Measurements from ENCODE around the gene SPRR2E.
"Not testable (repeated sequence)": the region's sequence is repeated elsewhere in the genome, so short reads cannot be mapped to it uniquely, and the experiment has no call there.

SPRR2E gene

DNA sequence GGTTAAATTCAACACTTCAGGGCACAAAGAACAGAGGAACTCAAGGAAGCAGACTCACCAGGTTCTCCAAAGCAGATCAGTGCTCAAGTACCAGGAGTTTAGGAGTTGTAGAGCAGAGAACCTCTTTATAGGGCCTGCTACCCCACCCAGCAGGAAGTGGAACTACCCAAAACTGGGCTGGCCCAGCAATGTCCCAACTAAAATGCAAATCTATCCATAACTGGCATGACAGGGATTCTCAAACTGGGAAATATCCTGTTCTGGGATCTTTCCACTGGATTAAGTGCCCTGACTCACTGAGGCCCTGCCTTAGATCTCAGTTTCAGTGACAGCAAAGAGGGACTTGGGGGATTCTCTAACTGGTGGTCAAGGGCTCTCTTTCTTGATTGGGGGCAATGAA, at the start of gene SPRR2E:
SPRR2E (minus strand) TSS at position 101 of the 400 bp plus-strand sequence. CDS start 775 bp downstream, outside the sequence.
- no peak for DNase-seq

DNA sequence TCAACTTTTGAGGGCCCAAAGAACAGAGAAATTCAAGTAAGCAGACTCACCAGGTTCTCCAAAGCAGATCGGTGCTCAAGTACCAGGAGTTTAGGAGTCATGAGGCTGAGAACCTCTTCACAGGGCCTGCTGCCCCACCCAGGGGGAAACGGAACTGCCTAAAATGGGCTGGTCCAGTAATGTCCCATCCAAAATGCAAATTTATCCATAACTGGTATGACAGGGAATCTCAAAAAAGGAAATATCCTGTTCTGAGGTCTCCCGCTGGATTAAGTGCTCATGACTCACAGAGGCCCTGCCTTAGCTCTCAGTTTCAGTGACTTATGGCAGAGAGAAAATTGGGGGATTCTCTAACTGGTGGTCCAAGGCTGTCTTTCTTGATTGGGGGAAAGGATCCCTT, 47.1 kb upstream of the SPRR2E start:
- DNase-seq = no peak

DNA sequence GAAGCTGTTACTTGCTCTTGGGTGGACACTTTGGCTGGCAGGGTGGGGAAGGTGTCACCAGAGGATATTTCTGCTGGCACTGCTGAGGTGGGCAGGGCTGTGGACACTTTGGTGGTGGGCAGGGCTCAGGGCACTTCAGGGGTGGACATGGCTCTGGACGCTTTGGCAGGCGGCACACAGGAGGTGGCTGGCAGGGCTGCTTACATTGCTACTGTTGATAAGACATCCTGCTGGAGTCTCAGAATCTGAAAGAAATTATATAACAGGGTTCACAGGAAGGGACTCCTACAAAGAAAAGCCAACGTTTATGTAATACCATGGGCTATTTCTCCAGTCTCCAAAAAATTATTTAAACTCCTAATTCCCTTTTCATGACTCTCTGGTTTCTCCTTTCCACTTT, 46.2 kb upstream of the SPRR2E start:
- DNase-seq = no peak

DNA sequence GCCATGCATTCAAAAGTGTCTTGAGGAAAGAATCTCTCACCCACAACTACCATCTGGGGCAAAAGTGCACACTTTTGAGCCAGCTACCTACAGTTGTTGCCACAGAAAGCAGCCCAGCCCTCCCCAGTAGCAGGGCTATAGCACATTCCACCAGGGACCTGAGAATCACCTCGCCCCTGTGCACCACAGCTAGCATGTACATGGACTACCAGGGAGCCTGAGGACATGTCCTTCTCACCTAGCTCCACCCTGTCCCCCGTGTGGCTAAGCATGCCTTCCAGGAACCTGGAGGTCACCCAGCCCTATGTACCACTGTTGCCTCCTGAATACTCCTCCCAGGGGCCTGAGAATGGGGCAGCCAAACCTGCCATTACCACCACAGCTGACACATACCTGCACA, 39.4 kb upstream of the SPRR2E start:
- no peak for DNase-seq

DNA sequence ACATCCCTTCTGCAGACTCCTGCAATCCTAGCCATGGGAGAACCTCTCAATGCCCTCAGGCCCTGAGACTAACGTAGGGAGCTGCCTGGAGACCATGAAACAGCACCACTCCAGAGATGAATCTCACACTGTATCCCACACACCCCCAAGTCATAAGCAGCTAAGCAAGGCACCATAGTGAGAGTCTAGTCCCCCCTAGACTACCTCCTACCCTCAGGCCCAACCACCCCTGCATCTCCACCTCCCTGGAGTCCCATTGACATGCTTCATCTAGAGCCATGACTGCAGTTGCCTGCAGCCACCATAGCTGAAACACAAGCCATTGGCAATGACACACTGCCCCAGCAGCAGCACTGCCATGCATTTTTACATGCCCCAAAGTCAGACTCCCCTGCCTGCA, 38.9 kb upstream of the SPRR2E start:
- DNase-seq = no peak

DNA sequence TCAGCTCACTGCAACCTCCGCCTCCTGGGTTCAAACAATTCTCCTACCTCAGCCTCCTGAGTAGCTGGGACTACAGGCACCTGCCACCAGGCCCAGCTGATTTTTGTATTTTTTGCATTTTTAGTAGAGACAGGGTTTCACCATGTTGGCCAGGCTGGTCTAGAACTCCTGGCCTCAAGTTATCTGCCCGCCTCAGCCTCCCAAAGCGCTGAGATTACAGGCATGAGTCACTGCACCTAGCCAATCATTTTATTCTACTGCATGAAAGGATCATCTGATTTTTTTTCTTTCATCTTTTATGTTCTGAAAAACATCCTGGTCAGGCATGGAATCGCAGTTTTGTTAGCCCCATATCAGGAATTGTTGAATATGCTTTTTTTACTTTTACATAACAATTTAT, 34.4 kb upstream of the SPRR2E start:
- not testable (repeated sequence) for DNase-seq

DNA sequence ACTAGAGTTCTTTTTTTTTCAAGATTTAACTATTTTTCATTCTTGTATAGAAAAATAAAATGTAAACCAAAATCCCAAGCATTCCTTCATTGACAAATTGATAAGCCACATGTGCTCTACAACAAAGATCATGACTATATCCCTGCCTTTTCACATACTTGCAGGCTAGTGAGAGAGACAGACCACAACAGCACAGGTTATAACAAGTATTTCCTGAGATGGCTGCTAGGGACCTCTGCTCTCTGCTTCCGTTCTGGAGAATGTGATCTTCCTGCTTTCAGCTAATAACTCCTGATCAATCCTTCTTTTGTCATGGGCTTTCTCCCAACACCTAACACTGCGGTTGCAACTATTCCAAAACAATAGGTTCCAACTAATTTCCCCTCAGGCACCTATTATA, 33.0 kb upstream of the SPRR2E start:
- no peak for DNase-seq

DNA sequence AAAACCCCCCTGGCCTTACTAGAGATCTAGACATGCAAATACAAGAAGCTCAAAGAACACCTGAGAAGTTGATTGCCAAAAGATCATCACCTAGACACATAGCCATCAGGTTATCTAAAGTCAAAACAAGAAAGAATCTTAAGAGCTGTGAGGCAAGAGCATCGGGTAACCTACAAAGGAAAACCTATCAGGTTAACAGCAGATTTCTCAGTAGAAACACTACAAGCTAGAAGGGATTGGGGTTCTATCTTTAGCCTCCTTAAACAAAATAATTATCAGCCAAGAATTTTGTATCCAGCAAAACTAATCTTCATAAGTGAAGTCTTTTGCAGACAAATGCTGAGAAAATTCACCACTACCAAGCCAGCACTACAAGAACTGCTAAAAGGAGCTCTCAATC, 31.2 kb upstream of the SPRR2E start:
- no peak for DNase-seq

DNA sequence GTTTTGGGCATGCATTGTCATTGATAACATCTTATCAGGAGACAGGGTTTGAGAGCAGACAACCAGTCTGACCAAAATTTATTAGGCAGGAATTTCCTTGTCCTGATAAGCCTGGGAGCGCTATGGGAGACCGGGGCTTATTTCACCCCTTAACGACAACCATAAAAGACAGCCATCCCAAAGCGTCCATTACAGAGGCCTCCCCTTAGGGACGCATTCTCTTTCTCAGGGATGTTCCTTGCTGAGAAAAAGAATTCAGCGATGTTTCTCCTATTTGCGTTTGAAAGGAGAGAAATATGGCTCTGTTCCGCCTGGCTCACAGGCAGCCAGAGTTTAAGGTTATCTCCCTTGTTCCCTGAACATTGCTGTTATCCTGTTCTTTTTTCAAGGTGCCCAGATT, 29.5 kb upstream of the SPRR2E start:
- not testable (repeated sequence) for DNase-seq

DNA sequence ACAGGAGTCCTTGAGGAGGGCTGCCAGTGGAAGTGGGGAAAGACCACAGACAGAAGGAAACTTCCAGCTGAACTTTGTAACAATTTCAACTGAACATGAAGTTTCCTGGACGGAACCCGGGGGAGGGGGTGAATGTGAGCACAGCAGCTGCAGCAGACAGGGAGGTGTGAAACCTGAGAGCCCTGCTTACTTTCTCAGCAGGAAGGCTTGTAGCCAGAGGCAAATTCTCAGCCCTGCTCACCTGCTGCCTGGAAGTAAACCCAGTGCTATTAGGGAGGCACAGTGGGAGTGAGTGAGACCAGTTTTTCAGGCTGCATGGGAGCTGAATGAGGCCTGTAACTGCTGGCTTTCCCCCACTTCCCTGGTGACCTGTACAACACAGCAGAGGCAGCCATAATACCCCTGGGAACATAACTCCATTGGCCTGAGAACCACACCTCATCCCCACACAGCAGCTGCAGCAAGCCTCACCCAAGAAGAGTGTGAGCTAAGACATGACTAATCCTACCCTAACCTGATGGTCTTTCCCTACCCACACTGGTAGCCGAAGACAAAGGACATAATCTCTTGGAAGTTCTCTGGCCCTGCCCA, 28.6 kb upstream of the SPRR2E start:
- peak; percentile 15 for DNase-seq

DNA sequence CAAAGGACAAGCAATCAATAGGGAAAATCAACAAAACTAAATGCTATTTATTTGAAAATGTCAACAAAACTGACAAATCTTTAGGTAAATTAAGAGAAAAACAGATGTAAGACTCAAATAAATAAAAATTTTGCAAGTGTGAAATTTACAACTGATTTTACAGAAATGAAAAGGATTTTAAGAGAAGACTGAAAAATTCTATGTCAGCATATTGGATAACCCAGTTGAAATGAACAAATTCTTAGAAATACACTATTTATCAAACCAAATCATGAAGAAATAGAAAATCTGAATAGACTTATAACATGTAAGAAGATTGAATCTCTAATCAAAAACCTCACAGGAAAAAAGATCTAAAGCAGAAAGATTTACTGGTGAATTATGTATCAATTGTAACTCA, 26.6 kb upstream of the SPRR2E start:
- no peak for DNase-seq

DNA sequence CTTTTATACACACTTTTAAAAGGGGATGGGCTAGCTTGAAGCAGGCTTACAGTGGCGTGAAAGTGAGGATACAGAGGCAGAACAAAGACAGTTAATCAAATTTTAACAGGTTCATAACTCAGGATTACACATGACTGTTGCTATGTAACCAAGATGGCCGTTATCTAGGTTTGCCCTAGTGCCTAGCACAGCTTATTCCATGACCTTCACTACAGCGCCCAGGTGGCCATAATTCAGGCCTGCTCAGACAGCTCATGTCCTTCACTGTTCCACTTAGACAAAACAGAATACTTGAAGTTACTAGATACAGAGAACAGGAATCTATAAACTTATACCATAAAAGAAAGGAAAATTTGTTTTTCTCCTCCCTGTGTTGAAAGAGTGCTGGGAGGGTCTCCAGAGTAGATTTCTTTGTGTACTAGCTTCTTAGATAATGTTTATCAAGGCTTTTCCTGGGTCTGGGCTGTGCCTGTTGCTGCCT, 25.2 kb upstream of the SPRR2E start:
- no peak for DNase-seq

DNA sequence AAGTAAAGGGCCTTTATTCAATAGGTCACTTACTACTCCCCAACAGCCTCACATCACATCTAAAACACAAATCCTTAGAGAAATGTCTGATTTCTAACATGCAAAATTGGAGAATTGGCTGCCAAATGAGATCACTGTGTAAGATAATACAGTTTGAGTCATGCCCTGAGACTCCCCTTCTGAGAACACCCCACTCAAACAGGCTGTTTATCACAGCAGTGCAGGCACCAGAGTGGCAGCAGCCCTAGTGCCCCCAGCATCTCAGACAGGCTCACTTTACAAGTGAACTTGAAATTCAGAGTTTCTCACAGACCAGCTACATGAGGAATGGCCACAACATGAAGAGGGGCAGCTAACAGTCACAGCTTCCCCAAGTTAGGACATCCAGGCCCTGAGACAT, 20.9 kb upstream of the SPRR2E start:
- not testable (repeated sequence) for DNase-seq

DNA sequence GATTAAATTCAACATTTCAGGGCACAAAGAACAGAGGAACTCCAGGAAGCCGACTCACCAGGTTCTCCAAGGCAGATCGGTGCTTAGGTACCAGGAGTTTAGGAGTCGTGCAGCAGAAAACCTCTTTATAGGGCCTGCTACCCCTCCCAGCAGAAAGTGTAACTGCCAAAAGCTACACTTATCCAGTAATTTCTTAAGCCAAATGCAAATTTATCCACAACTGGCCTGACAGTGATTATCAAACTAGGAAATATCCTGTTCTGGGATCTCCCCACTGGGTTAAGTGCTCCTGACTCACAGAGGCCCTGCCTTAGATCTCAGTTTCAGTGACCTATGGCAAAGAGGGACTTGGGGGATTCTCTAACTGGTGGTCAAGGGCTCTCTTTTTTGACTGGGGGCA, 19.1 kb upstream of the SPRR2E start, which contains the start of gene SPRR2F:
SPRR2F (minus strand) TSS at position 101 of the 400 bp plus-strand sequence. CDS start 783 bp downstream, outside the sequence.
- no peak for DNase-seq

DNA sequence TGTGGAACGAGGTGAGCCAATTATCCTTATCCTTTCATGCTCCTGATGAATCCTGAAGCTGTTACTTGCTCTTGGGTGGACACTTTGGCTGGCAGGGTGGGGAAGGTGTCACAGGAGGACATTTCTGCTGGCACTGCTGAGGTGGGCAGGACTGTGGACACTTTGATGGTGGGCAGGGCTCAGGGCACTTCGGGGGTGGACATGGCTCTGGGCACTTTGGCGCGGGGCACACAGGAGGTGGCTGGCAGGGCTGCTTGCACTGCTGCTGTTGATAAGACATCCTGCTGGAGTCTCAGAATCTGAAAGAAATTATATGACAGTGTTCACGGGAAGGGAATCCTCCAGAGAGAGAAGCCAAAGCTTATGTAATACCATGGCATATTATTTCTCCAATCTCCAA, 18.1 kb upstream of the SPRR2E start:
- DNase-seq = not testable (repeated sequence)

DNA sequence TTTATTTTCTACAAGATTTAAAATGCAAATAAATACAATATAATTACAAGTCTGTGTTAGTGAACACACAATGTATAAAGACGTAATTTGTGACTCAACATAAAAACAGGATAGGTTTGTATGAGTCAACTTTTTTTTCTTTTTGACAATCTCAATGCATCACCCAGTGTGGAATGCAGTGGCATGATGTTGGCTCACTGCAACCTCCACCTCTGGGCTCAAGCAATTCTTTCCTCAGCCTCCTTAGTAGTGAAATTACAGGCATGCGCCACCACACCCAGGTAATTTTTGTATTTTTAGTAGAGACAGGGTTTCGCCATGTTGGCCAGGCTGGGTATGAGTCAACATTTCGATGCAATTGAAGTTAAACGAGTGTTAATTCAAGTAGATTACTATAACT, 5.9 kb upstream of the SPRR2E start:
- DNase-seq = no peak

DNA sequence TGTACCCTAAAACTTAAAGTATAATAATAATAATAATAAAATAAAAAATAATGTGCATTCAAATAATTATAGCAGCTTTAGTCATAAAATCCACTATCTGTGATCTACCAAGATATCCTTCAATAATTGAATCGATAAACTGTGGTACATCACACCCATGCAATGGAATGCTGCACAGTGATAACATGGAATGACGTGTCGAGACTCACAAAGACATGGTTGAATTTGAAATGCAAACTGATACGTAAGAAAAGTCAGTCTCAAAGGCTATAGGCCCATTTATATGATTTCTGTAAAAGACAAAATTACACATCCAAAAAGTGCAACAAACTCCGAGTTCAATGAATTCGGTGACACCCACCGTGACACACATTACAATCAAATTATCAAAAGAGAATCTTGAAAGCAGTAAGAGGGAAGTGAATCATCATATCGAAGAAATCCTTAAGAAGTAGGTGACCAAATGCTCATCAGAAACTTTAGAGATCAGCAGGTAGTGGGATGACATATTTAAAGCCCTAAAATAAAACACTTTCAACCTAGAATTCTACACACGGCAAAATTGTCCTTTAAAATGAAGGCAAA, 5.2 kb upstream of the SPRR2E start:
- DNase-seq = no peak

DNA sequence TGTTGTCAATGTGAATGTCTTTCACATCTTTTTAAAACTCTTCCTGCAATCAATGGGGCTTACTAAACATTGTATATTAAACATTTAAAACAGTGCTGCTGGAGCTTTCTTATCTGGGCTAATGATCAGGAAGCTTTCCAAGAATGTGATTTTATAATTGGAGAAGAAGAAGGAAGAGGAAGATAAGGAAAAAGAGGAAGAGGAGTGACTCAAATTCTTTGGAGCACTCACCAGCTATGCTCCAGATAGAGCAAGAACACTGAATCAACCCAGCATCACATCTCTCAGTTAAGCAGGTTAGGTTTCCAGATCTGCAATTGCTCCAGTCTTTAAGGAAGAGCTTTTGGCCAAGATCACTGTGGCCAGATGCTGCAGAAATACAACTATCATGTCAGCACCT, 1.4 kb upstream of the SPRR2E start:
- no peak for DNase-seq

DNA sequence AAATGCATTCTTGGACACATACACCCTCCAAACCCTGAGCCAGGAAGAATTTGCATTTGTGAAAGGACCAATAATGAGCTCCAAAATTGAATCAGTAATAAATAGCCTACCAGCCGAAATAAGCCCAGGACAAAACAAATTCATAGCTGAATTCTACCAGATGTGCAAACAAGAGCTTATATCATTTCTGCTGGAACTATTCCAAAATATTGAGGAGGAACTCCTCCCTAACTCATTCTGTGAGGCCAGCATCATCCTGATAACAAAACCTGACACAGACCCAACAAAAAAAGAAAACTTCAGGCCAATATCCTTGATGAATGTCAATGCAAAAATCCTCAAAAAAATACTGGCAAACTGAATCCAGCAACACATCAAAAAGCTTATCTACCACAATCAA, 6.7 kb downstream of the SPRR2E start:
- no peak for DNase-seq

DNA sequence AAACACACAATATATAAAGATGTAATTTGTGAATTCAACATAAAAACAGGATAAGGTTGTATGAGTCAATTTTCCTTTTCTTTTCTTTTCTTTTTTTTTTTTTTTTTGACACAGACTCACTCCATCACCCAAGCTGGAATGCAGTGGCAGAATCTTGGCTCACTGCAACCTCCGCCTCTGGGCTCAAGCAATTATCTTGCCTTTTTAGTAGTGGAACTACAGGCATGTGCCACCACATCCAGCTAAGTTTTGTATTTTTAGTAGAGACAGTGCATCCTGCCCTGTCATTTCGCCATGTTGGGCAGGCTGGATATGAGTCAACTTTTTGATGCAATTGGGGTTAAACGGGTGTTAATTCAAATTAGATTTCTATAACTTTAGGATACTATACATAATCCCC, 12.6 kb downstream of the SPRR2E start:
- DNase-seq = no peak

DNA sequence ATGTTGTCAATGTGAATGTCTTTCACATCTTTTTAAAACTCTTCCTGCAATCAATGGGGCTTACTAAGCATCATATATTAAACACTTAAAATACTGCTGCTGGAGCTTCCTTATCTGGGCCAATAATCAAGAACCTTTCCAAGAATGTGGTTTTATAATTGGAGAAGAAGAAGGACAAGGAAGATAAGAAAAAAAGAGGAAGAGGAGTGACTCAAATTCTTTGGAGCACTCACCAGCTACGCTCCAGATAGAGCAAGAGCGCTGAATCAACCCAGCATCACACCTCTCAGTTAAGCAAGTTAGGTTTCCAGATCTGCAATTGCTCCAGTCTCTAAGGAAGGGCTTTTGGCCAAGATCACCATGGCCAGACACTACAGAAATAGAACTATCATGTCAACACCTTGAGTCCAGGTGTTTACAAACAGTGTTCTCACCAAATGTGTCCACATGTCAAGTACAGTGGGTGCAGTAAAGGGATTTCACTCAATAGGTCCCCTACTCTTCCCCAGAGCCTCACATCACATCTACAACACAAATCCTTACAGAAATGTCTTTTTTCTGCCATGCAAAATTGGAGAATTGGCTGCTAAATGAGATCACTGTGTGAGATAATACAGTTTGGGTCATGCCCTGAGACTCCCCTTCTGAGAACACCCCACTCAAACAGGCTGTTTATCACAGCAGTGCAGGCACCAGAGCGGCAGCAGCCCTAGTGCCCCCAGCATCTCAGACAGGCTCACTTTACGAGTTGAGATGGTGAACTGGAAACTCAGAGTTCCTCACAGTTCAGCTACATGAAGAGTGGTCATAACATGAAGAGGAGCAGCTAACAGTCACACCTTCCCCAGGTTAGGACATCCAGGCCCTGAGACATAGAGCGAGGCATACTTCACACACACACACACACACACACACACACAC, 21.3 kb downstream of the SPRR2E start:
- no peak for DNase-seq

DNA sequence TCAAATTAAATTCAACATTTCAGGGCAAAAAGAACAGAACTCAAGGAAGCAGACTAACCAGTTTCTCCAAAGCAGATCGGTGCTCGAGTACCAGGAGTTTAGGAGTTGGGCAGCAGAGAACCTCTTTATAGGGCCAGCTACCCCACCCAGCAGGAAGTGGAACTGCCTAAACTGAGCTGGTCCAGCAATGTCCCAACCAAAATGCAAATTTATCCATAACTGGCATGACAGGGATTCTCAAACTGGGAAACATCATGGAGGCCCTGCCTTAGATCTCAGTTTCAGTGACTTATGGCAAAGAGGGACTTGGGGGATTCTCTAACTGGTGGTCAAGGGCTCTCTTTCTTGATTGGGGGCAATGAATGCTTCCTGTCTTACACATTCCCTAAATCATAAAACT, 22.8 kb downstream of the SPRR2E start, which contains the start of gene SPRR2B:
SPRR2B (minus strand) TSS at position 101 of the 400 bp plus-strand sequence. CDS start 772 bp downstream, outside the sequence.
- DNase-seq = no peak

DNA sequence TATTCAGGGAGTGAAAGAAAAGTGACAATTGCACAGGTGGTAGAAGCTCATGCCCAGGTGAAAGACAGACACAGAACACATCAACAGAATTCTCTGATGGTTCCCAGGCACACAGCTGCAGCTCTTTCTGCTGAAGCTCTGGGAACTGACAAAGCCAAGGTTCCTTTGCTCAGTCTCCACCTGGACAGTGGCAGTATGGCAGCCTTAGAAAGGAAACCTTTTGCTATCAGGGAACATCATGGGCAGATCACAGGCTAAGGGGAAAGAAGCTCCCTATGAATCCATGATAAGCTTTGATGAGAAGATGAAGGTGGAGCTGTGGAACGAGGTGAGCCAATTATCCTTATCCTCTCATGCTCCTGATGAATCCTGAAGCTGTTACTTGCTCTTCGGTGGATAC, 24.1 kb downstream of the SPRR2E start:
- no peak for DNase-seq
